Raji (cell line): Measurements from ENCODE around the gene SLC17A4.

Experiments used
- POLR2A ChIP-seq: IDR thresholded peaks from 2 replicates; pipeline ENCODE4 v1.6.1; 2011; ENCODE audit warnings: low read depth, low read length, control low read depth; ENCODE audit not compliant: insufficient read depth

Gene SLC17A4

DNA sequence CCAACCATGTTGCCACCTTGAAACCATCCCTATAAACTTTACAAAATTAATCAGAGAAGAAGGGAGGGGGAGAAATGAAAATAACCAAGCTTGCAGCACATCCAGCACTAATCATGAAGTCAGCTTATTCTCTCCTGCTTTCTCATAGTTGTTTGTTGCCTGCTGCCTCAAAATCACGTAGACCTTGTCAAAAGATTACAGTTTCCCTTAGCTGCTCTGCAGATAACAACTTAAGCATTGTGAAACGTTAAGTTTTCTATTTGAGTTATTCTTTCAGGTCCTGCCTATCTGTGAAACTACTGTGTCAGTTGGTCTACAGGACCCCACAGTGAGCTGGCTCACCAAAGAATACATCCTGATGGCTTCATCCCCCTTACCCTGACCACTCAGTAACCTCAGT, 32.9 kb downstream of the SLC17A4 start:
- TF ChIP-seq POLR2A, result no peak

DNA sequence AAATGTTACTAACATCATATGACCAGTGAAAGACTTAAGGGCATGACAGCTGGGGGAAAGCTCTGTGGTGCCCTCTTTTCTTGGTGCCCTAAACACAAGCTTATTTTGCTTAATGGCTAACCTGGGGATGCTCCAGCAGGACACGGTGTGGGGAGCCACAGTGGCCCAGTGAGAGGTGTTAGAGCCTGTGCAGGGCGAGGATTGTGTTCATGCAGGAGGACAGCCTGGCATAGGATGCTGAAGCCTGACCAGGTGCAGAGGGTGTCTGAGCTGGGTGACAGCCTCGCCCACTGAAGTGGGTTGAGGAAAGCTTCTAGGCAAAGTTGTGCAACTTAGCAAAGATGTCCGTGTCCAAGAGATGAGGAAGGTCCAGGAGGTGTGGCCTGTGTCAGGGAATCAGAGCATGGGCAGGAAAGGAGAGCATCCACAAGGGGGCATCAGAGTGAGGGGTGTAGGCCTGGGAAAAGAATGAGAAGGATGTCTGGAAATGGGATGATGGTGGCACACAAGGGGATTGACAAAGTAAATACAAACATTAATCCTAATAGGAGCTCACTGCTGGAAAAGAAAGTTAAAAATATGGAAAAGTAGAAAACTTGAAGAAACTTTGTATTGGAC, 33.9 kb downstream of the SLC17A4 start:
- TF ChIP-seq POLR2A, result no peak

DNA sequence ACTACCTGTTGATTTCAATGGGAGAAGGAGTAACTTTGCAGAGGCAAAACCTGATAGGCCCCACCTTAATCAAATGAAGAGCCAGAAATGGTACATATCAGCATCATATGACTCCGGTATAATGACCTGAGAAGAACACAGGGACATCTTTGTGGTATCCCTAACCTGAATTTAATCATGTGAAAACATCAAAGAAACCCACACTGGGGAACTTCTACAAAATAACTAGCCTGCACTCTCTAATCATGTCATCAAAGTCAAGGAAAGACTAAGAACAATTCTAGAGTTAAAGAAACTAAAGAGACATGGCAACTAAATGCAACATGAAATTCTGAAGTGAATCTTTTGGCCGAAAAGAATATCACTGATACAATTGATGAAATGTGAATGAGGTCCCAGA, 34.9 kb downstream of the SLC17A4 start:
- TF ChIP-seq POLR2A, result no peak

DNA sequence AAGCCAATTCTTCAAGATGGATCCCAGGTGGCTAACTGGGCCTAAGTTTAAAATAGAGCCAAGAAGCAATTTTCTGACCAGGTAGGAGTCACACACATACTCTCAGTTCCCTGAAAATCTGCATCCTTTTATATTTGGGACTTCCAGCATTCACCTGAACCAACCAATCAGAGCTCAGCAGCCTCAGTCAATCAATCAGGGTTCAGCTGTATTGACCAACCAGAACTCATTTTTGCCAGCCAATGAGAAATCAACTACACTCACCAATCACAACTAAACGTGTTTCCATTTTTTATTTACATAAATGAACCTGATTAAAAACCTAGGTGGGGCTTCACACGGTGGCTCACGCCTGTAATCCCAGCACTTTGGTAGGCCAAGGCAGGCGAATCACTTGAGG, 37.5 kb downstream of the SLC17A4 start:
- TF ChIP-seq POLR2A, result no peak

DNA sequence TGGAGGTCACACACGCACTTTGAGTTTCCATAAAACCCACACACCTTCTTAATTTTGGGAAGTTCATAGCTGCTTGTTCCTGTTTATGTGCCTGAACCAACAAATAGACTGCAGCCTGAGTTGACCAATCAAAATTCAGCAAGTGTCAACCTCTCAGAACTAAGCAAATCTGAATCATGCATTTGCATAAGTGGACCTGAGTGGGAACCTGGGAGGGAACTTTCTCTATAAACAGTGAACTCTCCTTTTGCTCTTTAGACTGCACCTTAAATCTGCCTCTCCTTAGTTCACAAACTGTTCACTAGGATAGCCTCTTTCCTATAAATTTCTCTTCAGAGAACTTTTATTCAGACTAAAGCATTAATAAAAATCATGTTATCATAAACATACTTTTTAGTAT, 39.4 kb downstream of the SLC17A4 start:
- TF ChIP-seq POLR2A, result no peak

DNA sequence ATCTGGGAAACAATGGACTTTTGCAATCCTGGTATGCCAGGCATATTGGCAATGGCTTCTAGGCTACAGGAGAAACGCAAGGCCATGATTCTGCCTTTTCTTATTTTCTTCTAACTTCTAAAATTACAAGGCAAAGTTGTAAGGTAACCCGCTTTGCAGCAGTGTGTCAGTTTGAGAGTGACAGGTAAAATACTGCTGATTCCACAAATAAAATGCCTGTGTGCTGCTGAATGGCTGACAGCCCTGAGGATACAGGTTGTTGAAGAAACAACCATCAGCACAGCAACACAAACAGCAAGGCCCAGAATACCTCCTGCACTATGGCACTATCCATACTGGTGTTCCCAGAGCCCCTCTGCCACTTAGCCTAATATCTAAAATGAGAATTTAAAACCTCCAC, 40.2 kb downstream of the SLC17A4 start:
- TF ChIP-seq POLR2A, result no peak

DNA sequence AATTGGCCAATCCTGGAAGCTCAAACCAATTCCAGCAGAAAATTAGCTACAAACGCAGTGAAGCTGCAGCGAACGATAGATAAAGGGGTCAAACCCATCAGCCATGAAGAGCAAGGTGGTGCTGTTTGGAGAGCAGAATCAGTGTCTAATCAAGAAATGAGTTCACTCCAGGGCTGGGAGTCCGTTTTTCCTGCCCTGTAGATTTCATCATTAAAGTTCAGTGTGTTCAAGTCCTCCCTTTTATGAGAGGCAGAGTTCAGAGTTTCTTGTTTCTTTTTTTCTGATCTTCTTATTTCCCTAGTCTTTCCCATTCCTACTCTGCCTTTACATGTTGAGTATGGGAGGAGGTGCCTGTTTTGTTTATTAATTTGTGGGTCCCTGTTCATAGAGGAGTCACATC, 46.9 kb downstream of the SLC17A4 start:
- TF ChIP-seq POLR2A, result no peak

DNA sequence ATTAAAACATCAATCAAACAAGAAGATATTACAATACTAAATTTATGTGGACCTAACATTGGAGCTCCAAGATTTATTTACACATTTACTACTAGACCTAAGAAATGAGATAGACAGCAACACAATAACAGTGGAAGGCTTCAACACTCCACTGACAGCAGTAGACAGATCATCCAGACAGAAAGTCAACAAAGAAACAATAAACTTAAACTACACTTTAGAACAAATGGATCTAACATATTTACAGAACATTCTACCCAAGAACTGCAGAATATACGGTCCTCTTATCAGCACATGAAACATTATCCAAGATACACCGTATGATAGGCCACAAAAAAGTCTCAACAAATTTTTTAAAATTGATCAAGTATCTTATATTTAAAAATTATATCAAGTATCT, 50.3 kb downstream of the SLC17A4 start:
- TF ChIP-seq POLR2A, result no peak

DNA sequence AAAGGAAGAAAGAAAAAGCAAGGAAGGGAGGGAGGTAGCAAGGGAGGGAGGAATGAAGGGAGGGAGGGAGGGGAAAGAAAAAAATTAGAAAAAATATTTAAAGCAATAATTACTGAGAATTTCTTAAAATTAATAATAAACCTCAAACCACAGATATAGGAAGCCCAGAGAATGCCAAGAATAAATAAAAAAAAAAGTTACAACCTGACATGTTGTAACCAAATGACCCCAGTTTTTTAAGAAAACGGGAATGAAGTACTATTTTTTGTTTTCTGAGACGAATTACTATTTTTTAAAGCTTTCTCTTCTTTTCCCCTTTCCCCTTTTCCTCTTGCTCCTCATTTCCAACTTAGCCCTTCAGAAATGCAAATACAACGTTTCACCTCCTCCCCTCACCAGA, 60.7 kb downstream of the SLC17A4 start:
- no peak for TF ChIP-seq POLR2A

DNA sequence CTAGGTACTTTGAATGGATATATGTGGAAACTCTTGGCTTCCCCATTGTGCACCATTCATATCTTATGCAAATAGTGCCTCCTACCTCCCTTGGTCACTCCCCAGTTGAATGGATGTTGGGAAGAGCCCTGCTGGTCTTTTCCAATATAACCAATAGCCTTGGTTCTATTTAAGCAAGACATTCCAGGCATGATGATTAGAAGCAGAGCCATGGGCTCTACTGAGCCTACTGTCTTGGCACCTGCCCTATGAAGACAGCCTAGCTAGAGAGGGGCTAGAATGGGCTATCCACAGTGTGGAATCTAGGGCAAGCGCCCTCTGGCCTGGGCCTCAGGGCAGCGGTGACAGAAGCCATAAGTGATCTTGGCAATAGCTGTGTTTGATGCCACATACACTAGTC, 61.7 kb downstream of the SLC17A4 start:
- no peak for TF ChIP-seq POLR2A

DNA sequence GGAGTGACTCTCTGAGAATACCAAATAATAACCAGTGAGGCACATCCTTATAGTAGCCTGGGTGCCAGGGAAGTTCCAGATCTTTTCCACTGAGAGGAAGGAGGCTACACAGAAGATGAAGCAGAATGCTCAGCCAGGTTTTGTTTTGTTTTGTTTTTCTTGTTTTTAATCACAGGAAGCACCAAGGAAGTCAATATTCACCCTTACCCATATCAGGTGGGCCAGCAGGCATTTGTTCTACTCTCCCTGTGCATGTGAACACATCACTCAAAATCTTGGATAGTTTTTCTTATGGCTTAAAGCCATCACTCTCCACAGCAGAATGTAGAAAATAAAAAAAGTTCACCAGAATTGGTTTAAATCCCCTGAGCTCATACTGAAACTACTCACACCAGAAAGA, 66.8 kb downstream of the SLC17A4 start:
- TF ChIP-seq POLR2A, result no peak

DNA sequence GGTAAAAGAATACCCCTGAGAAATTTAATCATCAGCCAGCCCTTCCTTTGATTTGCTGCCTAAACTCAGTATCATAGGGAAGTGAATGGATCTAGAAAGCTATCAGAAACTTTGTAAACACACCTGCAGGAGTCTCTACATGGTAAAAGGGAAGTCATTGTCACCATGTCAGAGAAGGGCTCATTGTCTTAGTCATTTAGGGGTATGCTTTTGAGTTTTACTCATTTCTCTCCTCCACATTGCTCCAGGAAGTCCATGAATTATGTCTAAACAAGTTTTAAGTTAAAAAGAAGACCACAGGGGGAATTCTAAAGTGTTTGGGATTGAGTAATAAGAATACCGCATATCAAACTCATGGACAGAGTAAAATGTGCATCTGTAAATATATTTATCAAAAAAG, 74.8 kb downstream of the SLC17A4 start:
- TF ChIP-seq POLR2A, result no peak

DNA sequence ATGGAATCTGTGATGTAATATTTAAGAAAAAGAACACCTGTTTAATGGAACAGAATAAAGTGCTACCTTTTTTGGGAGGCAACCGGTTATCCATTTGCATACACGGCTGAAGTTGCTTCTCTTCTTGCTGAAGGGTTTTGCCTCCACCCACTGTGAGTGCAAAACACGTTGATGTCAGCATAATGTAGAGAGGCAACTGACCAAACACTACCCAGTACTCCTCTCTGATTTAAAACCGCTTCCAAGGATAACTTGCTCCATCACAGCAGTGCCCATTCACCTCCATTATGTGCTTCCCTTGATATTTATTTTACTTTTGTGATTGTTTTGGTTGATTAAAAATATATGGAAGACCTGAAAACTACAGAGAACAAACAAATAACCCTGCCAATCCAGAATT, 75.9 kb downstream of the SLC17A4 start:
- TF ChIP-seq POLR2A, result no peak
